Caco-2 (cell line): ENCODE results near the gene RPL12. TPM values are rescaled to one million over a fixed set of nuclear protein-coding genes. Genes with fewer than 3 reads are reported as not detected.

Experiments used
- BruUV-seq: library from RNA; stranded (reverse); fragments of 400-500 nt; replicated peaks from 2 replicates; lab custom pipeline; 2021; lab: Mats Ljungman, UMichigan
- CTCF ChIA-PET: fragments of 300-600 bp; sonication (Branson Sonifier 250); formaldehyde crosslinking; loops from one replicate; lab custom pipeline; 2022; ENCODE audit warnings: antibody characterized with exemption; lab: Charles Lee
- POLR2A ChIA-PET: fragments of 300-600 bp; sonication (Branson Sonifier 250); formaldehyde crosslinking; loops from one replicate; lab custom pipeline; 2022; ENCODE audit warnings: antibody characterized with exemption; lab: Charles Lee
- DNase-seq, 2 experiments: peaks; one replicate each; pipeline versions ENCODE4 v3.0.0 to v3.0.0-alpha.2; 2020 to 2022
- H3K27me3 ChIP-seq: replicated peaks from 2 replicates; pipeline ENCODE4 v1.6.0; 2011; ENCODE audit warnings: low read length; ENCODE audit not compliant: control insufficient read depth, insufficient read depth
- H3K36me3 ChIP-seq: 2 replicates; pipeline ENCODE4 v1.5.1; 2011; ENCODE audit warnings: low read length; ENCODE audit not compliant: control insufficient read depth, insufficient read depth
- H3K4me1 ChIP-seq: fragments of 250-450 bp; sonication (Bioruptor Pico); 2 replicates; pipeline ENCODE4 v1.5.1; 2020; ENCODE audit warnings: mild to moderate bottlenecking
- H3K4me3 ChIP-seq: 2 replicates; pipeline ENCODE4 v1.5.1; 2011; ENCODE audit warnings: low read depth, mild to moderate bottlenecking, control low read depth, low read length
- H3K9me3 ChIP-seq: fragments of 250-450 bp; sonication (Bioruptor Pico); 2 replicates; pipeline ENCODE4 v1.5.1; 2020; ENCODE audit warnings: mild to moderate bottlenecking, moderate library complexity
- H3K27ac Mint-ChIP-seq: one replicate; pipeline ENCODE4 v1.8.0; 2022; ENCODE audit warnings: mixed read lengths; ENCODE audit not compliant: unreplicated experiment
- H3K27me3 Mint-ChIP-seq: one replicate; pipeline ENCODE4 v1.8.0; 2022; ENCODE audit warnings: mixed read lengths; ENCODE audit not compliant: insufficient read depth, unreplicated experiment
- H3K36me3 Mint-ChIP-seq: one replicate; pipeline ENCODE4 v1.8.0; 2022; ENCODE audit warnings: mild to moderate bottlenecking, mixed read lengths; ENCODE audit not compliant: insufficient read depth, unreplicated experiment
- H3K4me1 Mint-ChIP-seq: one replicate; pipeline ENCODE4 v1.8.0; 2022; ENCODE audit warnings: low read depth, mixed read lengths; ENCODE audit not compliant: unreplicated experiment
- H3K4me3 Mint-ChIP-seq: one replicate; pipeline ENCODE4 v1.8.0; 2022; ENCODE audit warnings: mild to moderate bottlenecking, moderate library complexity, mixed read lengths; ENCODE audit not compliant: unreplicated experiment
- H3K9me3 Mint-ChIP-seq: one replicate; pipeline ENCODE4 v1.8.0; 2022; ENCODE audit warnings: mixed read lengths; ENCODE audit not compliant: unreplicated experiment
- CTCF ChIP-seq, 2 experiments: fragments of 200-600 bp in 1 of 2; IDR thresholded peaks; 1 replicate in 1 of 2; 2 replicates in 1 of 2; pipeline versions ENCODE4 v1.5.1 to v1.8.0; 2011 to 2022; ENCODE audit warnings: antibody characterized with exemption in 1 of 2, control low read depth in 1 of 2, inconsistent platforms in 1 of 2, low read depth in 1 of 2, low read length in 1 of 2, mild to moderate bottlenecking in 1 of 2, moderate library complexity in 1 of 2; ENCODE audit not compliant: insufficient read depth in 1 of 2, severe bottlenecking in 1 of 2, unreplicated experiment in 1 of 2
- intact Hi-C: fragments of 100-400 bp; cut with micrococcal nuclease; formaldehyde crosslinking; loops from one replicate; pipeline ENCODE4 v1.10.0; 2022; ENCODE audit not compliant: unreplicated experiment
- total RNA-seq: library from RNA; stranded (reverse); gene quantifications from 2 replicates; pipeline ENCODE4 v1.2.3, GENCODE V29; 2022

The RPL12 gene
- total RNA-seq, 1 experiment from 2014 or later = 1,592 TPM

GRCh38 chr9:127399736-127400269 lies 51.4 kb downstream of the RPL12 start:
- no peak for TF ChIP-seq CTCF (IDR thresholded peaks at IDR 0.05; ENCODE audit: insufficient read depth in 1 of 2, low read depth in 1 of 2, low read length in 1 of 2, severe bottlenecking in 1 of 2, unreplicated experiment in 1 of 2)
- no peaks in the 10 kb centered on the region for H3K4me1 Mint-ChIP-seq
- ChIA-PET POLR2A (interaction anchor here (0.5 kb wide), 1 partner anchor 38 kb away, joined by 3 read pairs; no protein-coding TSS in a partner anchor), CTCF (no interaction called here)
- peak overlapping the region; percentile 45 for H3K27ac Mint-ChIP-seq
- no peaks in the 10 kb centered on the region for H3K27me3 Mint-ChIP-seq
- H3K9me3 ChIP-seq = no peaks in the 10 kb centered on the region
- intact Hi-C loops = loop anchor here (5.0 to 10.0 kb wide), 5 partner anchors 93 to 458 kb away; no protein-coding TSS in a partner anchor
- H3K9me3 Mint-ChIP-seq = no peaks in the 10 kb centered on the region
- H3K36me3 Mint-ChIP-seq = peaks cover 62% of the 10 kb centered on the region
- peaks cover 18% of the 10 kb centered on the region for H3K4me1 ChIP-seq
- no TSS peak for BruUV-seq
- peaks cover 2% of the 10 kb centered on the region for H3K36me3 ChIP-seq
- peak overlapping the region; percentile 44 for H3K4me3 Mint-ChIP-seq
- no peaks in the 10 kb centered on the region for H3K27me3 ChIP-seq
- H3K4me3 ChIP-seq = no peak overlapping the region
- peak in 1 of 2 experiments; percentile 22 for DNase-seq

- no peaks in the 10 kb centered on the region for H3K27me3 Mint-ChIP-seq
- no peak for TF ChIP-seq CTCF (IDR thresholded peaks at IDR 0.05; ENCODE audit: insufficient read depth in 1 of 2, low read depth in 1 of 2, low read length in 1 of 2, severe bottlenecking in 1 of 2, unreplicated experiment in 1 of 2)
- Histone ChIP-seq H3K4me3 (peak overlapping the region; percentile 92), H3K9me3 (no peaks in the 10 kb centered on the region), H3K36me3 (peaks cover 2% of the 10 kb centered on the region), H3K4me1 (peaks cover 22% of the 10 kb centered on the region), H3K27me3 (no peaks in the 10 kb centered on the region)
- DNase-seq = peak in 1 of 2 experiments; percentile 34
- POLR2A ChIA-PET = interaction anchor here (0.5 kb wide), 1 partner anchor 38 kb away, joined by 3 read pairs; no protein-coding TSS in a partner anchor
- CTCF ChIA-PET = interaction anchor here (1.3 to 3.4 kb wide), 3 partner anchors 28 to 115 kb away, joined by 3 to 54 read pairs (median 12); no protein-coding TSS in a partner anchor
- H3K36me3 Mint-ChIP-seq = peaks cover 62% of the 10 kb centered on the region
- H3K4me1 Mint-ChIP-seq = no peaks in the 10 kb centered on the region
- intact Hi-C loops = loop anchor here (1.0 to 10.0 kb wide), 6 partner anchors 38 to 457 kb away; no protein-coding TSS in a partner anchor
- peak overlapping the region; percentile 97 for H3K4me3 Mint-ChIP-seq
- H3K9me3 Mint-ChIP-seq = no peaks in the 10 kb centered on the region
- peak overlapping the region; percentile 76 for H3K27ac Mint-ChIP-seq
- TSS peak; percentile 33 for BruUV-seq
Measured at GRCh38 chr9:127398715-127399400, 52.3 kb downstream of the RPL12 start.

- no TSS peak for BruUV-seq
- DNase-seq = no peak
- CTCF ChIA-PET = interaction anchor here (1.3 to 3.4 kb wide), 4 partner anchors 28 to 174 kb away, joined by 3 to 54 read pairs (median 14); no protein-coding TSS in a partner anchor
Measured at GRCh38 chr9:127398275-127398647, 52.9 kb downstream of the RPL12 start.

More at GRCh38 chr9:127398275-127398647, 52.9 kb downstream of the RPL12 start:
- peaks cover 27% of the 10 kb centered on the region for H3K4me1 ChIP-seq
- H3K9me3 Mint-ChIP-seq = no peaks in the 10 kb centered on the region
- no peaks in the 10 kb centered on the region; the same call in 1 of the 2 replicates for H3K36me3 ChIP-seq
- peak overlapping the region; percentile 92 for H3K4me3 ChIP-seq
- peak overlapping the region; percentile 97 for H3K4me3 Mint-ChIP-seq
- intact Hi-C loops = loop anchor here (1.0 to 10.0 kb wide), 6 partner anchors 37 to 456 kb away; no protein-coding TSS in a partner anchor
- peaks cover 5% of the 10 kb centered on the region for H3K4me1 Mint-ChIP-seq
- H3K36me3 Mint-ChIP-seq = peaks cover 58% of the 10 kb centered on the region
- no peaks in the 10 kb centered on the region for H3K27me3 ChIP-seq
- no peaks in the 10 kb centered on the region for H3K27me3 Mint-ChIP-seq
- H3K27ac Mint-ChIP-seq = peak overlapping the region; percentile 76
- no peaks in the 10 kb centered on the region for H3K9me3 ChIP-seq
- POLR2A ChIA-PET = no interaction called here
- no peak for TF ChIP-seq CTCF (IDR thresholded peaks at IDR 0.05; ENCODE audit: insufficient read depth in 1 of 2, low read depth in 1 of 2, low read length in 1 of 2, severe bottlenecking in 1 of 2, unreplicated experiment in 1 of 2)
